ENCODE results near the gene ZNF80.

The ZNF80 gene

DNA sequence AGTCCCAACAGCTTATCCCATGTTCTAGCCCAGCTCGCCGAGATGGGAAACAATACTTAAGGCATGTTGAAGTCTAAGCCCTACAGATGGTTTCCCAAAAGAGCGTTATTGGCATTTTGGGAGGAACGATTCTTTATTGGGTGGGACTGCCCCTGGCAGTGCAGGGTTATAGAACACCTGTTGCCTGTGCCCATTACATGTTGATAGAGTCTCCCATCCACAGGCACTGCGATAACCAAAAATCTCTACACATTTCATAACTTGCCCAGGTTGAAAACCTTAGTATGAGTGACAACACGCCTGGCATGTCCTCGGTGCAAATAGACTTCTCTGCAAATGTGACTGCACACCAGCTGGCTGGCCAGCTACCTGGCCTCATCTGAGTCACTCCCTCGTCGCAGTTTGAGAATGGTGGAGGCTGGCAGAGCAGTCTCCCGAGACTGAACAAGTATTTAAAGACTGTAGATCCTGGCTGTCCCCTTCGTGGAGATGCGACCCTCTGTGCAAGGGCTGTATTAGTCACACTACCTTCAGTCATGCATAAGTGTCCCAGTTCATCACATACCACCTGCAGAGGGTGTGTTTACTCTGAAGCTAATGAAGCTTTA lies 18.7 kb downstream of the ZNF80 start:
- DNase-seq: peak; percentile 62

DNA sequence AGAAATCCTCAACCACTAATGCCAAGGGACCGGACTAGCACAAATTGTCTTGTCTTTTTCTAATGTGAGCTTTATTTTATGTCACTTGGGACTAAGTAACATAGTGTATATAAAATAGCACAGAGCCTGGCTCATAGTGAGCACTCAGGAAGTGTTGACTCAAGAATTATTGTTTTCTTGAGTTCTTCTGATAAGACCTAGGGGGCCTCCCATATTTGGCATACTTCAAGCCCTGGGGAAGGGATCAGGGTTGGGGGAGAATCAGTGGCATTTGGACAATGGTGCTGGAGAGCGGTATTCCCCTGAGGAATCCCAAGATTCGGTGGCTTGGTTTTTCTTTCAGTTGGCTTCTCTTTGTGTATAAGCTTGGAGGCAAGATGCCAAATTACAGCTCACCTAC lies 19.4 kb downstream of the ZNF80 start:
- DNase-seq: no peak

DNA sequence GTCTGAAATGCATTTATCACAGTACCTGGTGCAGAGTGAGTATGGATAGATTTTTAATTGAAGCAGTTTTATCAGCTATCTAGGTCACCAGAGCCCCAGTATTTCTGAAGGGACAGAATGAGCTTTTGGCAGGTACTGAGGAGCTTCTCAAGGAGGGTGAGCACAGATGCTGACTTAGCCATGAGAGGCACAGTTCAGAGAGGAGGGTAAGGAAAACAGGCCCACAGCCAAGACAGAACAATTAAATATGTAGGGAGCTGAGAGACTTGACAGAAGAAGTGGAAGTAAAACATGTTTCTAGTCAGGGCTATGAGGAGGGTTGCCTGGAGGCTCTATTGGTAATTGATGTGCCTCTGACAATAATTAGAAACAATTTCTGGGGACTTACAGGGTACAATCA lies 20.1 kb downstream of the ZNF80 start:
- no peak for DNase-seq

GRCh38 chr3:114216186-114216970 lies 21.0 kb downstream of the ZNF80 start:
- no peak for DNase-seq

GRCh38 chr3:114214542-114215341 lies 22.6 kb downstream of the ZNF80 start:
- DNase-seq: peak; percentile 45

GRCh38 chr3:114213627-114214541 lies 23.5 kb downstream of the ZNF80 start:
- peak; percentile 79 for DNase-seq

GRCh38 chr3:114213292-114213626 lies 24.1 kb downstream of the ZNF80 start:
- DNase-seq: no peak

DNA sequence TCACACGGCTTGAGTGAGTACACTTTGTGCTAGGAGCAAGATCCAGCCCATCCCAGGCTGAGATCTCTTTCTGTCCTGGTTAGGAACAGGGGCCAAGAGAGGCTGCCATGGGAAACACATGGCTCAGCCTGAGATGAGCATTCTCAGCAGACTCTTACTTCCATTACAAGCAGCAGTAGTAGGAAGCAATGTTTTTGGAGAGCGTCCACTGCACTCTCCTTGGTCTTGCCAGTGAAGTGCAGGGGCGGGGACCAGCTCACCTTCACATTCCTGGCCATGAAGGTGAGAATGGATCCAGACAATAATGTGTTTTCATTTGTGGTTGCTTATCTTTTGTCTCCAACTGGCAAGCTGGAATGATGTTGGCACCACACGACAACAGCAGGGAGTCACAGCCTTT lies 24.7 kb downstream of the ZNF80 start:
- no peak for DNase-seq

DNA sequence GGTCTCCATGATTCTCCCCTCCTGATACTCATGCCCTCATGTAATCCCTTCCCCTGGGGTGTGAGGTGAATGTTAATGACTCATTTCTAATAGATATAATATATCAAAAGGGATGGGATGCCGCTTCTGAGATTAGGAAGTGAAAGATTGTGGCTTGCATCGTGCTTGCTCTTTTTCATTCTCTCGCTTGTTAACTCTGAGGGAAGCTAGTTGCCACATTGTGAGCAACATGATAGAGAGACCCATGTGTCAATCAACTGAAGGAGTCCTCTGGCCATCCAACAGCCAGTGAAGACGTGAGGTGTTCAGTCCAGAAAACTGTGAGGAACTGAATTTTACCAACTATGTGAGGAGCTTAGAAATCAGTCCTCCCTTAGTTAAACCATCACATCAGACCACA lies 29.6 kb downstream of the ZNF80 start:
- DNase-seq: no peak

DNA sequence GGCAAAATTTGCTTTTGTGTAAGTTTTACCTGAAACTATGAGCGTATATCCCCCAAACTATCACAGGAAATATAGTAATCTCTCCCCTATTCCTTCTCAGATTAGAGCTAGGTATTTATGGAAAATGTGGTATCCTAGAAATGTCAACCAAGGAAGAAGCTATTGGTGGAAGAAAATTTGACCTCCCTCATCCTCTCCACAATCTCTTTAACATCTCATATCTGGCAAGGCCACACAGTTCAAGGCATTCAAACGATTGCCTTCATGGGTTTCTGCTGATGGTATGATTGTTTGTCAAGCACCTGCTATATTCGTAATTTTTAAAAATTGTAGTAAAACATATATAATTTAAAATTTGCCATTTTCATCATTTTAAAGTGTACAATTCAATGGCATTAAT lies 31.0 kb downstream of the ZNF80 start:
- no peak for DNase-seq

GRCh38 chr3:114205541-114205940 lies 31.8 kb downstream of the ZNF80 start:
- no peak for DNase-seq

GRCh38 chr3:114194750-114195149 lies 42.6 kb downstream of the ZNF80 start:
- DNase-seq: no peak

DNA sequence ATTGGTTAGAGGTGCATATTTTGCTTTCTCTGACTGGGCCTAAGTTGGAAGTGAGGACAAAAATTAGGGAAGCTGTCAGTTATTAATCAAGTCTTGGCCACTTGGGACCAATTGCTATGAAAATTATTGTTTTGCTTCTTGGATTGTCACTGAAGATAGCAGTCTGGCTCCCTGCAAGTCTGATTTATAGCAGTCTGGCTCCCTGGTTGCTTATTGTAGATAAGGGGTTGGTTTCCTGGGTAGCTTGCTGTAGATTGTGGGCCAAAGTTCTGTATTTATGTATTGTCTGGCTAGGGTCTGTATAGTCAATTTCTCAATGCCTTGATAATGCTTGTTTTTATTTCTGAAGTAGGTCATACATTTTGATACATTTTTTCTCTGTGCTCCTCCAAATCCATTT lies 45.2 kb downstream of the ZNF80 start:
- no peak for DNase-seq

DNA sequence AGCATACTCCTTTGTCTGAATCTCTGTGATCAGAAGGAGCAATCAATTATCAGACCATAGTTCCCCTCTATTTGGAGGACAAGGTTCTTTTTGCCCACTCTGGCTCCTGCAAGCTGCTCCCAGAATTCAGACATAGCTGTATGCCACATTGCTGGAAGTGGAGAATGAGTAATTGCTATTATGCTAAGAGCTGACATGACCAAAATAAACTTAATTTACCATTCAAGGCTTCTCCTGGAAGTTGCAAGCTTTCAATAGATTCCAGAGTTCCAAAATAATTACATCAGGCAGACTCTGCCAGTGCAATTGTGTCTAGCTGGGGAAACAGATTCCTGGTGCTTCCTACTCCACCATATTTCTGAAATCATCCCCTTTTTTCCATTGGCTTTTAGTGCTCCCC lies 50.9 kb downstream of the ZNF80 start:
- DNase-seq: no peak

All from stimulated activated CD8-positive, alpha-beta memory T cell treated with anti-CD3 and anti-CD28 coated beads, Interleukin-4, amount 100 ng/mL, for 48 hours (primary cell).